HG03378 (cell line): ENCODE results near the gene FZD4.
"Not testable (repeated sequence)": the region's sequence is repeated elsewhere in the genome, so short reads cannot be mapped to it uniquely, and the experiment has no call there.

Experiments
- ATAC-seq: cut with Tn5 transposase; IDR thresholded peaks from one replicate; pipeline ENCODE4 v1.9.1; 2021; ENCODE audit warnings: mild to moderate bottlenecking, moderate library complexity; ENCODE audit not compliant: unreplicated experiment

The FZD4 gene

DNA sequence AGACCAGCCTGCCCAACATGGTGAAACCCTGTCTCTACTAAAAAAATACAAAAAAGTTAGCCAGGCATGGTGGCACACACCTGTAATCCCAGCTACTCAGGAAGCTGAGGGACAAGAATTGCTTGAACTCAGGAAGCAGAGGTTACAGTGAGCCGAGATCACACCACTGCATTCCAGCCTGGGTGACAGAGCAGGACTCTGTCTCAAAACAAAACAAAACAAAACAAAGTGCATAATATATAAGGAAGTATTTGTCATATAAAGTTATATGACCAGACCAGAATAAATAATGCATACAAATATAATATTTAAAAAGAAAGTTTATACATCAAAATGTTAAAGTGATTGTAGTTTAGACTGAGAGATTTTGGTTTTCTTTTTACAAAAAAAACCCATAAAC lies 39.3 kb downstream of the FZD4 start:
- not testable (repeated sequence) for ATAC-seq

- no peak for ATAC-seq
Measured at GRCh38 chr11:86914865-86915519, 40.2 kb downstream of the FZD4 start.

DNA sequence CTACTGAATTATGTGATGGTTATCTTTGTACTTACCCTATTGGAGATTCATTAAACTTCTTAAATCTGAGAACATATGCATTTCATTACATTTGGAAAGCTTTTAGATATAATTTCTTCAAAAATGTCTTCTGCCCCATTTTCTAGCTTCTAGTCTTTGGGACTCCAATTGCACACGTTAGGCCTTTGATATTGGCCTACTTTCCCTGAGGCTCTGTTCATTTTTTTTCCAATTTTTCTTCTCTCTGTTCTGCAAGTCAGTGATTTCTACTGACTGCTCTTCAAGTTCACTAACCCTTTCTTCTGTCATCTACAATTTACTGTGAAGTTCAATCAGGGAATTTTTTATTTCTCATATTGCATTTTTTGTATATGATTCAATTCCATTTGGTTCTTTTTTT lies 43.0 kb downstream of the FZD4 start:
- ATAC-seq = no peak

DNA sequence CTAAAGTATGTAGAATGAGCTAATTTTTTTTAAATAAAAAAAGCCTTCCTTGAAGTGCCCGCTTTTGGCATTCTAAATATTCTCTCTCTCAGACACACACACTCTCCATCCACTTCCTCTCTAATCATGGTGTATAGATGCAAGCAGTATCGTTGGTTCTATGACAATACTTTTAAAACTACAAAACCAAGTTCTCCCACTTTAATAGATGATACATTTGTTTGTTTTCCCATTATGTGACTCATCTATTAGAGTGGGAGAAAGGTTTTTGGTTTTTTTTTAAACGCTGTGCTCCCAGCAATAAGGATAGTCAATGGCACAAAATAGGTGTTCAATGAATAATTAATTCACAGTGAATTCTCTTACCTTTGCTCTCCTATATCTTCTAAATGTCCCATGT lies 44.6 kb downstream of the FZD4 start:
- no peak for ATAC-seq

DNA sequence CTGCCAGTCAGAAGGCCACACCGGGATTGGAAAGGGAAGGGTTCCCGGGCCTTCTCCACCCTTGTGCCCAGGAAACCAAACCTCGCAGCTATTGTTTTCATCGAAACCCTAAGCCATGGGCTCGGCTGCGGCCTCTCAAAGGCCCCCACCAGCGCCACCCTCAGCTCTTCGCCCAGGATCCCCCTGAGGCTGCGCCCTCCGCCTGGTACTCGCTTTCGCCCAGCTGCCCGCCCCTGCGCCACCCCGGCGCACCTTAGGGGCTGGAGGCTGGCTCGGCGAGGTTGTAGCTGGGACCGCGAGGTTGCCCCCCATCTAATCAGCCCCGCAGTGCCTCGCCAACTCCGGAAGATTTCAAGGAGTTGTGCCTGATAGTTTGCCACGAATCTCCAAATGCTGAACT lies 49.0 kb downstream of the FZD4 start:
- ATAC-seq = no peak

DNA sequence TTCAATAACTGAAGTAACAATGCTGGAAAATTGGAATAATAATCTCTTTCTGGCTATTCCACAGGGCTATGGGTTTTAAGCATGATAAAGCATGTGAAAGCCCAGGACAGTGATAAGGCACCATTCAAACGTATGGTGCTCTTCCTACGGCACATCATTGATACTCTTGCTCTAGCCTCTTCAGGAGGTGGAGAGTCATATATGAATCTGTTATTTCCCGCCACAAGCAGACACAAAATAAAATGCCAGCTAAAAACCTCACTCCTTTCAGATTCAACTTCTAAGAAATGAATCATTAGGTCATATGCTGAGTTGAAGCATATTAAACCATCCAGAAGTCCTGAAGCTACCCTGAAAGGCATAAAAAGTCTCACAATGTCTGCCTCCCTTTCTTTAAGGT lies 49.9 kb downstream of the FZD4 start:
- no peak for ATAC-seq

GRCh38 chr11:86904001-86904400 lies 51.2 kb downstream of the FZD4 start:
- no peak for ATAC-seq

DNA sequence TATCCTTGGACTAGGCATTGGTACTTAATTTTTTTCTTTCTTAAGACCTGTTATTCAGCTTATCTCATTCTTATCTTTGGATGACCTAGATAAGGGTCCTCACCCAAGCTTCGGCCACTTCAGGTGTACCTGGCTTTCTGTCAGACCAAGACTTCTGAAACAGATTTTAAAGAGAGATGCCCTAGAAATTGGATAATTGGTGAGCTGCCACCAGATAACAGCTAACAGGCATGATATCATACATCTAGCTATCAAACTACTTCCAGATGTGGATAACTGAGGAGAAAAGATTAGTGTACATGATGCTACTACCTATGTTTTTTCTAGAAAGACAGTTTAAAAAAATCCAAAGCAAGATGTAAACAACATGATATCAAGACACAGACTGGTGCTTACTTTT lies 52.9 kb downstream of the FZD4 start:
- no peak for ATAC-seq

DNA sequence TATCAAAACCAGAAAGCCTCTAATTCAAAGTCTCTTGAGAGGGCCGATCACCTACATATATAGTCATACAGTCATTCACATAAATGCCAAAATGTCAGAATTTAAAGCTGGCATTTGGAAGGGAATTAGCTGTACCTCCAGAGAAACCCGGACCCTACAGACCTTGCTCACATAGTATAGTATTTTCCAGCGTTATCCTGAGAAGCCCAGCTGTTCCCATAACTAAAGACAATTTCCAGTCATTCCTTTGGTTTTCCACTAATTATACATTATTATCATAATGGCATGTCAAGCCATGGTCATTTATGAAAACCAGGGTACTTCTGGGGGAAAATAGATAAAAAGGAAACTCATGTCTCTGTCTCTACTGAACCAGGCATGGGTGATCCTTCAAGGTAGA lies 53.6 kb downstream of the FZD4 start:
- no peak for ATAC-seq

GRCh38 chr11:86900162-86900561 lies 55.0 kb downstream of the FZD4 start:
- ATAC-seq = no peak

DNA sequence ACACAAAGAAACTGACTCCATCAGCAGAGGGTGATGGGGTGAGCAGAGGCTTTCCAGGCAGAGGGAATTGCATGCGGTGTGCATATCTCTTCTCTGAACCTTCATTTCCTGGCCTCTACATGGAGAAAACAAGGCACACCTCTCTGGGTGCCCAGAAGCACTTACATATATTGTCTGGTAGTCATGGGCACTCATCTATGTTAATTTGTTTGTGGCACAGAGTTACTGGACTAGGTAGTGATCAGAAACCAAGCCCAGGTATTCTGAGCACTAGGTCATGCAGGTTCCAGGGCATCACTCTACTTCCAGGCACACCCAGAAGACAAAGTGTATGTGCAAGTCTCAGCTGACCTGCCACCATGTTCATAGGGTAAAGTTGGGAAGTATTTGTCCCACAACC lies 56.5 kb downstream of the FZD4 start:
- ATAC-seq = no peak

GRCh38 chr11:86896441-86896841 lies 58.8 kb downstream of the FZD4 start:
- ATAC-seq = no peak
